ENCODE measurements around the gene ZP1. TPM values are rescaled to one million over a fixed set of nuclear protein-coding genes. Genes with fewer than 3 reads are reported as not detected.

The ZP1 gene
- total and polyA plus RNA-seq, 7 experiments from 2014 or later: not detected

- Mint-ChIP-seq H3K4me1 (peaks cover 38 to 74% (median 62%) of the 10 kb centered on the region in 7 donors), H3K36me3 (peaks cover 0 to 7% (median 3%) of the 10 kb centered on the region in 5 donors), H3K27ac (peak overlapping the region; percentile 91 to 99 (median 96)), H3K4me3 (peak overlapping the region; percentile 91 to 99 (median 98)), H3K9me3 (peaks cover 0 to 6% (median 0%) of the 10 kb centered on the region in 11 donors), H3K27me3 (peaks cover 0 to 14% (median 0%) of the 10 kb centered on the region in 5 donors)
- POLR2A ChIA-PET: interaction anchor here (0.7 to 5.1 kb wide), 15 partner anchors 9 to 1753 kb away, joined by 3 to 64 read pairs (median 5); partner anchors contain the start of genes CPSF7, PRPF19 and SDHAF2
- DNase-seq (no peak), ATAC-seq (no peak)
- Histone ChIP-seq H3K27ac (ENCODE audit: low read depth, low read length) (peak overlapping the region; percentile 94), H3K36me3 (ENCODE audit: control insufficient read depth in 2 of 3, insufficient read depth in 3 of 3, low read length in 3 of 3) (peaks cover 0 to 5% (median 0%) of the 10 kb centered on the region in 3 experiments), H3K27me3 (ENCODE audit: control insufficient read depth in 2 of 2, insufficient read depth in 2 of 2, low read length in 2 of 2) (no peaks in the 10 kb centered on the region), H3K4me3 (ENCODE audit: low read length) (peak overlapping the region; percentile 94), H3K4me1 (ENCODE audit: control insufficient read depth in 2 of 2, insufficient read depth in 2 of 2, low read length in 2 of 2) (peaks cover 43 to 45% of the 10 kb centered on the region in 2 donors), H3K9me3 (ENCODE audit: control insufficient read depth in 2 of 3, low read length in 3 of 3) (no peaks in the 10 kb centered on the region)
- intact Hi-C loops (cut with micrococcal nuclease): loop anchor here (1.0 to 10.0 kb wide), 6 partner anchors 71 to 522 kb away; partner anchors contain the start of genes CCDC86 (in 1 of the 2), CPSF7 (in 1 of the 2), CYB561A3 (in 1 of the 2) and SDHAF2 (in 1 of the 2)
- CTCF ChIA-PET: interaction anchor here (0.5 to 3.6 kb wide), 7 partner anchors 10 to 158 kb away, joined by 3 to 15 read pairs (median 3); partner anchors contain the start of gene CD6
Observed at GRCh38 chr11:60912851-60913528, 45.6 kb downstream of the ZP1 start.

- peaks cover 0 to 6% (median 0%) of the 10 kb centered on the region in 11 donors for H3K9me3 Mint-ChIP-seq
- intact Hi-C loops (cut with micrococcal nuclease): loop anchor here (1.0 to 10.0 kb wide), 11 partner anchors 8 to 521 kb away; partner anchors contain the start of genes PRPF19 (in 2 of the 2), CCDC86 (in 1 of the 2), CPSF7 (in 1 of the 2) and CYB561A3 (in 1 of the 2)
Observed at GRCh38 chr11:60913793-60914632, 46.7 kb downstream of the ZP1 start, which contains the start of gene TMEM109. Gene TMEM109, plus strand, starts transcription at chr11:60914158. Its CDS starts 5,536 bp downstream, at chr11:60919694.

GRCh38 chr11:60914633-60915247 is 47.4 kb downstream of the ZP1 start:
- CTCF ChIA-PET: interaction anchor here (0.6 to 3.6 kb wide), 16 partner anchors 10 to 272 kb away, joined by 3 to 15 read pairs (median 4); partner anchors contain the start of gene CD6
- Histone ChIP-seq H3K36me3 (ENCODE audit: control insufficient read depth in 2 of 3, insufficient read depth in 3 of 3, low read length in 3 of 3) (peaks cover under 1 to 7% (median 6%) of the 10 kb centered on the region in 3 experiments), H3K27me3 (ENCODE audit: control insufficient read depth in 2 of 2, insufficient read depth in 2 of 2, low read length in 2 of 2) (no peaks in the 10 kb centered on the region), H3K4me3 (ENCODE audit: low read length) (peak overlapping the region; percentile 94), H3K27ac (ENCODE audit: low read depth, low read length) (peak overlapping the region; percentile 94), H3K4me1 (ENCODE audit: control insufficient read depth in 2 of 2, insufficient read depth in 2 of 2, low read length in 2 of 2) (peaks cover 43 to 45% of the 10 kb centered on the region in 2 donors), H3K9me3 (ENCODE audit: control insufficient read depth in 2 of 3, low read length in 3 of 3) (no peaks in the 10 kb centered on the region)
- peak overlapping the region; percentile 91 to 99 (median 96) for H3K4me3 Mint-ChIP-seq
- ATAC-seq (peak; percentile 14), DNase-seq (peak in 6 of 9 donors; percentile 33 to 51 (median 44))
- H3K9me3 Mint-ChIP-seq: peaks cover 0 to 1% (median 0%) of the 10 kb centered on the region in 11 donors
- intact Hi-C loops (cut with micrococcal nuclease): loop anchor here (1.0 to 10.0 kb wide), 17 partner anchors 8 to 520 kb away; partner anchors contain the start of genes PRPF19 (in 2 of the 2), VPS37C (in 2 of the 2), CD6 (in 1 of the 2) and CYB561A3 (in 1 of the 2)
- POLR2A ChIA-PET: interaction anchor here (0.5 to 5.1 kb wide), 20 partner anchors 9 to 515 kb away, joined by 3 to 64 read pairs (median 4); partner anchors contain the start of genes CPSF7, PRPF19, SDHAF2 and TMEM132A
- peak overlapping the region; percentile 79 to 97 (median 89) for H3K27ac Mint-ChIP-seq
- peaks cover 0 to 9% (median 0%) of the 10 kb centered on the region in 5 donors for H3K27me3 Mint-ChIP-seq
- H3K36me3 Mint-ChIP-seq: peaks cover 3 to 14% (median 8%) of the 10 kb centered on the region in 5 donors
- H3K4me1 Mint-ChIP-seq: peaks cover 45 to 74% (median 58%) of the 10 kb centered on the region in 7 donors

More at GRCh38 chr11:60913793-60914632, 46.7 kb downstream of the ZP1 start, which contains the start of gene TMEM109:
- H3K27ac Mint-ChIP-seq: peak within 1 kb of the TSS; percentile 91 to 99 (median 97)
- peaks cover 39 to 77% (median 60%) of the 10 kb centered on the region in 7 donors for H3K4me1 Mint-ChIP-seq
- H3K4me3 ChIP-seq (ENCODE audit: low read length): peak within 1 kb of the TSS; percentile 94
- DNase-seq (peak; percentile 77 to 93 (median 91)), ATAC-seq (peak; percentile 76)
- peaks cover 0 to 5% (median 4%) of the 10 kb centered on the region in 3 experiments for H3K36me3 ChIP-seq (ENCODE audit: control insufficient read depth in 2 of 3, insufficient read depth in 3 of 3, low read length in 3 of 3)
- no peaks in the 10 kb centered on the region for H3K9me3 ChIP-seq (ENCODE audit: control insufficient read depth in 2 of 3, low read length in 3 of 3)
- ChIA-PET CTCF (interaction anchor here (0.5 to 3.6 kb wide), 13 partner anchors 8 to 273 kb away, joined by 3 to 15 read pairs (median 3); partner anchors contain the start of gene CD6), POLR2A (interaction anchor here (0.5 to 5.1 kb wide), 19 partner anchors 10 to 1927 kb away, joined by 3 to 64 read pairs (median 4); partner anchors contain the start of genes CPSF7, PRPF19, SDHAF2 and TMEM132A)
- no peaks in the 10 kb centered on the region for H3K27me3 ChIP-seq (ENCODE audit: control insufficient read depth in 2 of 2, insufficient read depth in 2 of 2, low read length in 2 of 2)
- peaks cover 0 to 9% (median 3%) of the 10 kb centered on the region in 5 donors for H3K36me3 Mint-ChIP-seq
- peaks cover 43 to 45% of the 10 kb centered on the region in 2 donors for H3K4me1 ChIP-seq (ENCODE audit: control insufficient read depth in 2 of 2, insufficient read depth in 2 of 2, low read length in 2 of 2)
- H3K27ac ChIP-seq (ENCODE audit: low read depth, low read length): peak within 1 kb of the TSS; percentile 94
- peak within 1 kb of the TSS; percentile 91 to 99 (median 98) for H3K4me3 Mint-ChIP-seq
- H3K27me3 Mint-ChIP-seq: peaks cover 0 to 11% (median 0%) of the 10 kb centered on the region in 5 donors

GRCh38 chr11:60915248-60915914 is 48.0 kb downstream of the ZP1 start:
- intact Hi-C loops (cut with micrococcal nuclease): loop anchor here (1.0 to 10.0 kb wide), 13 partner anchors 17 to 519 kb away; partner anchors contain the start of genes VPS37C (in 2 of the 2), CD6 (in 1 of the 2), CYB561A3 (in 1 of the 2) and SDHAF2 (in 1 of the 2)
- H3K4me3 ChIP-seq (ENCODE audit: low read length): peak overlapping the region; percentile 94
- H3K27me3 ChIP-seq (ENCODE audit: control insufficient read depth in 2 of 2, insufficient read depth in 2 of 2, low read length in 2 of 2): no peaks in the 10 kb centered on the region
- peak overlapping the region; percentile 94 for H3K27ac ChIP-seq (ENCODE audit: low read depth, low read length)
- Mint-ChIP-seq H3K4me1 (peaks cover 45 to 69% (median 57%) of the 10 kb centered on the region in 7 donors), H3K4me3 (peak overlapping the region; percentile 91 to 99 (median 96)), H3K27me3 (peaks cover 0 to 7% (median 0%) of the 10 kb centered on the region in 5 donors), H3K9me3 (no peaks in the 10 kb centered on the region), H3K27ac (peak overlapping the region; percentile 79 to 97 (median 89)), H3K36me3 (peaks cover 8 to 21% (median 15%) of the 10 kb centered on the region in 5 donors)
- DNase-seq: peak in 8 of 9 donors; percentile 45 to 69 (median 56)
- CTCF ChIA-PET: interaction anchor here (0.6 to 1.8 kb wide), 15 partner anchors 10 to 272 kb away, joined by 3 to 6 read pairs (median 4); partner anchors contain the start of gene CD6
- peaks cover 7 to 12% (median 12%) of the 10 kb centered on the region in 3 experiments for H3K36me3 ChIP-seq (ENCODE audit: control insufficient read depth in 2 of 3, insufficient read depth in 3 of 3, low read length in 3 of 3)
- POLR2A ChIA-PET: interaction anchor here (0.6 to 5.1 kb wide), 15 partner anchors 9 to 197 kb away, joined by 3 to 64 read pairs (median 5); partner anchors contain the start of genes PRPF19 and TMEM132A
- no peaks in the 10 kb centered on the region for H3K9me3 ChIP-seq (ENCODE audit: control insufficient read depth in 2 of 3, low read length in 3 of 3)
- H3K4me1 ChIP-seq (ENCODE audit: control insufficient read depth in 2 of 2, insufficient read depth in 2 of 2, low read length in 2 of 2): peaks cover 43 to 45% of the 10 kb centered on the region in 2 donors
- ATAC-seq: peak; percentile 54

Measured in naive thymus-derived CD4-positive, alpha-beta T cell (primary cell).